GM18873 (cell line): ENCODE measurements around the gene DNAJB13.

Experiments used
- ATAC-seq: cut with Tn5 transposase; IDR thresholded peaks from one replicate; pipeline ENCODE4 v1.9.1; 2021; ENCODE audit warnings: mild to moderate bottlenecking, moderate library complexity, moderate number of reproducible peaks; ENCODE audit not compliant: unreplicated experiment, low FRiP score

DNAJB13 gene

DNA sequence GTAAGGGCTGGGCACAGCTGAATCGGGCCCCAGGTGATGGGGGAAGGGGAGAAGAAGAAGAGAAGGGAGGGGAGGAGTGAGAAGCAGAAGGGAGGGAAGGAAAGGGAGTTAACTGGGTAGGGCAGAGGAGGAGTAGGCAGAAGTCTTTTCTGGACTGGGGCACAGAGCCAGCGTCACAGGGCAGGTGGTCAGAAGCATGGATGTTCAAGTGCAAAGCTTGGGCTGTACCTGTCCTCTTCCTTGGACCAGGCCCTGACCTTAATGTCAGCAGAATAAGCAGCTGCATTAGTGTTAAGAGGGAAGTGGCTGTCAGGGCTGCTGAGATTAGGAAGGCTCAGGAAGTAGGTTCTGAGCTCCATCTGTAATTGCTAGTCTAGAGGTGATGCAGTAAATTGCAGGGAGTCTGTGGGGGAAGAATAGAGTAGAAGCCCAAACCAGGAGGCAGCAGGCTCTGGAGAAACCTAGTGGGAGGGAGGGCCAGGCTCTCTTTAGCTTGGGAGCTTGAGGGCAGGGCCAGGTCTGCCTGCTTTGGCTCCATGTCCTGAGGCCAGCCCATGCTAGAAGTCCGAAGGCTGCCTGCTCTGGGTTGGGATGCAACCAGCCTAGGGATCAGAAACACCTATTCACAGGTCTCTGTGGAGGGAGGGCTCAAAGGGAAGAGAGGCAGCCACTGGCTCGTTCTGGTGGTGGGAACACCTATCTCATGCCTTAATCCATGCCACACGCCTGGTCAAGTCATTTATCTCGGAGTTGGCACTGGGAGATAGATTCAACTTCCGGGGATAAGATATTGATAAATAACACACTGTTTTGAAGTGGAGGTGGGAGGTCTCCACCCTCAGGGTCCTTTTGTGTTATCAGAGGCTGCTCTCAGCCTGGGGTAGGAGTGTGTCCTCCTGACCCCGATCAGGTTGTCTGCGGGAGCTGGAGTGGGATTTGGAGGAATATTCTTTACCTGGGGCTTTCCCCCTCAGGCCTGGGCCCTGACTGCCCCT, 59.8 kb downstream of the DNAJB13 start:
- no peak for ATAC-seq

DNA sequence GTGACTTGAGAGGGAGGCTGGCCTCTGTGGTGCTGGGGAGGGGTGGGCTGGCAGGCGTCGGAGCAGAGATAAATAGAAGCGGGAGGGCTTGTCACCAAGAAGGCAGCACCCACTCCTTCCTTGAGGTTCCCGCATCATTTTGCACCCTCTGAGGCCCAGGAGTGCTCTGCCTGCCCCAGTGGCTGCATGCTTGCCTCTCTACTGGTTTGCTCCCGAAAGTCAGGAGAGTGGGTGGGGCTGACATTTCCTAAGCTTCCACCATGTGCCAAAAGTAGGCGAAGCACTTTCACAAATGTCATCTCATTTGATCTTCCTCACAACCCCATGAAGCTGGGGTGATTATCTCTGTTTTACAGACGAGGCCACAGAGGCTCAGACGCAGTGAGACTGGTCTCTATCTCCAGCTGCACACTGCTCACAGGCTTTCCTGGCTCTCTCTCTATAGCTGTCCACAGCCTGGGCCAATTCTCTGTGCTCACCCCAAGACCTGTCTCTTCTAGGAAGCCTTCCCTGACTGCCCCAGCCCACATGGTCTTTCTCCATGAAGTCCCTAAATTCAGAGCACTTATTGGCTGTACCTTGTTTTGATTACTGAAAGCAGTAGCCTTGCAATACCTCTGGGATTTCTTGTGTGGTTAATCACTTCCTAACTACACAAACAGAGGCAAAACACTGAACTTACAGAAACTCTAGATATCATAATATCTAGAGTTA, 60.7 kb downstream of the DNAJB13 start:
- ATAC-seq = no peak

DNA sequence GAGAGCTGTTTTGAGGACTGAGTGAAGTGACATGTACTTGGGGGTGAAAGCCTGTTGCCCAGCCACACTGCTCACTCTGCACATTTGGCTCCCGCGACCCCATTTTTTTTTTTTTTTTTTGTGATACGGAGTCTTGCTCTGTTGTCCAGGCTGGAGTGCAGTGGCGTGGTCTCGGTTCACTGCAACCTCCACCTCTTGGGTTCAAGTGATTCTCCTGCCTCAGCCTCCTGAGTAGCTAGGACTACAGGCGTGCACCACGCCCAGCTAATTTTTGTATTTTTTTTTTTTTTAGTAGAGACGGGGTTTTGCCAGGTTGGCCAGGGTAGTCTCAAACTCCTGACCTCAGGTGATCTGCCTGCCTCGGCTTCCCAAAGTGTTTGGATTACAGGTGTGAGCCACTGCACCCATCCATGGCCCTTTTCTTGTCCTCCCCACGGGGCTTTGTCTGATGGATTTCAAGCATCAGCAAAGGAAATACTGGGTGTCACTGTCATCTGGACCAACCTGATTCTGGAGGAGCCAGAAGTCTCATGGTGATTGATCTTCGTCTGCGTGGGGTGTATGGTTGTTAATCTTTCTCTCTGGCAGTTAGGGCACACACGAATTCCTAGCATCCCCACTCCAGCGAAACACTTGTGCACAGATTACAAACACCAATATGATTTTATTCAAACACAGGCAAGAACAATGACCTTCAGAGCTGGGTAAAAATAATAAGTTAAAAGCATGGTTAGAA, 61.4 kb downstream of the DNAJB13 start:
- ATAC-seq = no peak

DNA sequence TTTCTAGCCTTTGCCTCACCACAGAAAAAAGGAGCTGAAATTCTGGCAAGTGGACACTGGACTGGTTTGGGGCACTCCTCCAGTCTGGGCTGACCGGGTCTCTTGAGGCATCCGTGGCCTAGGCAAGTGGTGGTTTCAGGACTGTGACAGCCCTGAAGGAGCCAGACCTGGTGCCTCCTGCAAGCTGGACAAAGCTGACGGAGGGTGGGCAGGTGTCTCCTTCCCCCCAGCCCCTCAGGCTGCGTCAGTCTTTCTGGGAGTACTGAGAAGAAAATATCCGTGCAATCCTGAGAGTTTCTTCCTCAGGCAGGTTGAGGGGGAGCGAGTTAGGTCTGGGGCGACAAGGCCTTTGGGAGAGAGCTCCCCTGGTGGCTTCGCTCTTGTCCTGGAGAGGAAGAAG, 62.3 kb downstream of the DNAJB13 start:
- no peak for ATAC-seq

DNA sequence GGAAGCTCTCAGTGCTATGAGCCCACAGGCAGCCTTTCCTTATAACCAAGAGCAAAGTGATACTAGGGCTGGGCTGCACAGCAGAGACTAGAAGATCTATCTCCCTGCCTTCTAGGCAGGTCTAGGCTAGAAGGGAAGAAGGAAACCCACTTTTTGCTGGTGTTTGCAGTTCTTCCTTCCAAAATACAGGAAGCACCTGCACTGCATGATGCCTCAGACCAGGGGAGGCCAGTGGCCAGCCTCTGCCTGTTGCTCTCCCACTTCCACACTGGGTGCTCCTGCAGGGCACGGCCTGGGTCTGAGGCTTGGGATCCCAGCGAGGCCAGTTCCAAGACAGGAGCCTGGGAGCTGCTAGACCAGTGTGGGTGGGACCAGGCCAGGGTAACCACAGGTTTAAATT, 64.1 kb downstream of the DNAJB13 start:
- no peak for ATAC-seq

DNA sequence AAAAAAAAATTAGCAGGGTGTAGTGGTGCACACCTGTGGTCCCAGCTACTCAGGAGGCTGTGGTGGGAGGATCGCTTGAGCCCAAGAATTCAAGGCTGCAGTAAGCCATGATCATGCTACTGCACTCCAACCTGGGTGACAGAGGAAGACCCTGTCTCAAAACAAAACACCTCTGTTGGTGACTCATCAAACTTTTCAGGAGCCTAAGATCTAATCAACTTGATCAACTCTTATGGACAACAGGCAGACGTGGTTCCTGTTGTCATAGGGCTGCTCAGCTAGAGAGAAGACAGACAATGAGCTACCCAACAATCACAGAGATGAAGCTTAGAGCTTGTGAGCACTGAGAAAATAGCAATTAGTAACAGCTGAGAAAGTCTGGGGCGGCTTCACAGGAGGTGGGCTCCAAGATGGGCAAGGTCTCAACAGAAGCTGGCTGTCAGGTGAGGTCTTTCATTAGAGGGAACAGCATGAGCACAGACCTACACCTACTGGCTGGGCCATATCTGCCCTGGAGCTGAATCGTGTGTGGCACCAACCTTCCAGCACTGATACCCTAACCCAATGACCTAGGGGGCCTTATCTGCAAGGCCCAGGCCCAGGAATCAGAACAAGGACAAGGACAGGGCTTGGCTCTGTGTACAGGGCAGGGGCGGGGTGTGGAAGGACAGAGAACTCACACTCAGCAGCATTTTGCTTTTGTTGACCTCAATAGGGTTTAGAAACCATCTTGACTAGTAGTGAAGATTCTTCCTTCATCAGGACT, 65.3 kb downstream of the DNAJB13 start:
- ATAC-seq = no peak

DNA sequence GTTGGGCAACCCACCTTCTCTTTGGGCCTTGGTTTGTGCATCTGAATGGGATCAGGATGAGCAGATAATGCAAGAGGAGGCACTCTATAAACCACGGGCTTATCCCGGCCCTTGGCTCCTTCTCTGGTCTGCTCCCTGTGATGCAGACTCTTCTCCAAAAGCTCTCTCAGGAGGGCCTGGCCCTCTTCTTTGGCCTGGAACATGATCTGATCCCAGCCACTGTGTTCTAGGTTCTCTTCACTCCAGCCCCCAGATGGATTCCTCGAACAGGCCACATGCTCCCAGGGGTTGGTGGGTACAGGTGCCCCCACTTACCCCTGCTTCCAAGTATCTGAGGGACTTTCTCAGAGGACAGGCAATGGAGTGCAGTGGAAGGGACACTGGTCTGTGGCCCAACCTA, 66.8 kb downstream of the DNAJB13 start:
- no peak for ATAC-seq

DNA sequence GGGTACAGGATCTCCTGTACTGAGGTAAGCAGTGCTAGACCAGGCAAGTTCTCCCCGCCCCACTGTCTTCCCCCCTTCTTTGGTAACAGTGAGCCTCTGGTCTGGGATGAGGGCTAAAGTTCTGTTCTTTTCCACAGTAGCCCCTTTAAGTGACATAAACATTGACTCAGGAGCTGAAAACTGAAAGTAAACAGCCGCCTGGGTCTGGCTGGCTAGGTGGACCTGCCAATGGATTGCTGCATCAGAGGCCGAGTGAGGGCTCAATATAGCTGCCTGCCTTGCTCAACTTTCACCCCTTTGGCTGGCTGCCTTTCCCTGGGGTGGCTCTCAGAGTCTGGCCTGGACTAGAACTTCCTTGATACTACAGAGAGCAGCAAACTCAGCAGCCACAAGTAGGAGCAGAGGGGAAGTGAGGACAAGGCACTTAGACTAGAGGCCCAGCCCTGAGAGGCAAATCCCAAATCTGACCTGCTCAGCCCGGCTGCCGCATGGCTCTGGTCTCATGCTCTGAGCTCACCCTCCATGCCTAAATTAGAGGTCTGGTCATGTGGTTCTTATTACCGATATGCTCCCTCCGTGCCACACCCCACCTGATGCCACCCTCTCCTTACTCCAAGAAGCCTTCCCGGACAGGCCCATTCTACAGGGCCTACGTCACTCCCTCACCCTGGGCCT, 67.6 kb downstream of the DNAJB13 start:
- ATAC-seq = no peak

DNA sequence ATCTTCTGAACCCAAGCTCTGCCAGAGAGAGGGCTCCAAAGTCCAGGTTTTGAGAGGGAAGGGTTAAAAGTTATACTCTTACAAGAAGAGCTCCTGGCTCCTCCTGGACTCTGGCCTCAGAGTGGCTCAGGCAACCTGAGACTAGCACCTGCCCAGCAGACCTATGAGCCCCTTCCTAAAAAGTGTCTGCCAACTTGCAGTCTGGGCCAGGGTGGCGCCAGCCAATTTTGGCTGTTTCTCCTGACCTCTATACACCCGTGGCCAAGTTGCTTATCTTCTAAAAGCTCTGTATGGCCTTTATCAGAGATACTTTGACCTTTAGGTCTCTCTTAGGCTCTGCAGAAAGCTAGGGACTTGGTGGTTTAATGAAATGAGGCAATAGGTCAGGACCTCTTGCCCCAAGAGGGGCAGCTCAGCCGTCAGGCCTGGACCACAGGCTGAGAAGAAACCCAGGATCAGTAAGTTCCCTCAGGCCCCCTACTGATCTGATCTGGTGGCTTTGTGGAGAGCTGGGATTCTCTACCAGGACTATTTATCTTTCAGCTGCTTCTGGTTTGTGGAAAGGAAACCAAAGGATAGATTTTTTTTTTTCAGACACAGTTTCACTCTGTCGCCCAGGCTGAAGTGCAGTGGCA, 68.4 kb downstream of the DNAJB13 start:
- no peak for ATAC-seq

DNA sequence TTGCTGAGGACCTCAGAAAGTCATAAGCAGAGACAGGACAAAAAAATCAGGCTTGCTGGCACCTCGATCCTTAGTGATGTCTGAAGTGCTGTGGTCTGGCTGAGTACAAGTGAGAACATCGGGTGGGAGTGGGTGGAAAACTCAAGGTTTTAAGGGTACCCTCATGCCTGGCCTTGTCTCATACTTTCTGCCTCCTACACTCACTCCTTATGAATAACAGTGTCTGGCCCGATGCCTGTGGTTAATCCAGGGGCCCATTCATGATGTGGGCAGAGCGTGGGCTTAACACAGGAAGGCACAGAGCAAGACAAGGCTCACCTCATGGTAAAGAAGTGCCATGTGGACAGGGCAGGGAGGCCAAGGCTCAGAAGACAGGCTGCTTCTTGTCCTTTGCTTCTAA, 69.0 kb downstream of the DNAJB13 start:
- no peak for ATAC-seq
